ENCODE data around the gene MAP3K10.

MAP3K10 gene

DNA sequence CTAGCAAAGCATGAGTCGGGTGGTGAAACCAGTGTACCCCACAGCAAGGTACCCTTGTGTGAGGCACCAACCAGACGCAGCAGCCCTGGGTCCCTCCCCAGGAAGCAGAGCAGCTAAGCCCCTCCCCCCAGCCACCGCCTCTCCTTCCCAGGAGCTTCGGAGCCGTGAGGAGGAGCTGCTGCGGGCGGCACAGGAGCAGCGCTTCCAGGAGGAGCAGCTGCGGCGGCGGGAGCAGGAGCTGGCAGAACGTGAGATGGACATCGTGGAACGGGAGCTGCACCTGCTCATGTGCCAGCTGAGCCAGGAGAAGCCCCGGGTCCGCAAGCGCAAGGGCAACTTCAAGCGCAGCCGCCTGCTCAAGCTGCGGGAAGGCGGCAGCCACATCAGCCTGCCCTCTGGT lies 14.5 kb downstream of the MAP3K10 start:
- Histone ChIP-seq H3K27ac (ENCODE audit: low read depth, low read length) (no peak overlapping the region), H3K9ac (ENCODE audit: low read depth, low read length) (no peak overlapping the region), H3K27me3 (ENCODE audit: insufficient read depth, low read length) (no peaks in the 10 kb centered on the region), H3K4me3 (ENCODE audit: low read length) (no peak overlapping the region), H3K4me1 (ENCODE audit: insufficient read depth, low read length) (no peaks in the 10 kb centered on the region), H3K36me3 (ENCODE audit: insufficient read depth, low read length) (peaks cover 13% of the 10 kb centered on the region), H3K9me3 (ENCODE audit: insufficient read depth, low read depth, low read length) (no peaks in the 10 kb centered on the region)
- WGBS = 87% methylated on average over 21 of the region's 21 CpGs

GRCh38 chr19:40208602-40209001 lies 17.4 kb downstream of the MAP3K10 start:
- no peak overlapping the region for H3K4me3 ChIP-seq (ENCODE audit: low read length)
- 91% methylated on average over 4 of the region's 5 CpGs for WGBS
- H3K27me3 ChIP-seq (ENCODE audit: insufficient read depth, low read length) = no peaks in the 10 kb centered on the region
- H3K9ac ChIP-seq (ENCODE audit: low read depth, low read length) = no peak overlapping the region
- H3K9me3 ChIP-seq (ENCODE audit: insufficient read depth, low read depth, low read length) = no peaks in the 10 kb centered on the region
- no peak overlapping the region for H3K27ac ChIP-seq (ENCODE audit: low read depth, low read length)
- H3K36me3 ChIP-seq (ENCODE audit: insufficient read depth, low read length) = 0 out of 2 replicates have a peak, but pooled peaks cover 5% of the 10 kb centered on the region
- no peaks in the 10 kb centered on the region for H3K4me1 ChIP-seq (ENCODE audit: insufficient read depth, low read length)

DNA sequence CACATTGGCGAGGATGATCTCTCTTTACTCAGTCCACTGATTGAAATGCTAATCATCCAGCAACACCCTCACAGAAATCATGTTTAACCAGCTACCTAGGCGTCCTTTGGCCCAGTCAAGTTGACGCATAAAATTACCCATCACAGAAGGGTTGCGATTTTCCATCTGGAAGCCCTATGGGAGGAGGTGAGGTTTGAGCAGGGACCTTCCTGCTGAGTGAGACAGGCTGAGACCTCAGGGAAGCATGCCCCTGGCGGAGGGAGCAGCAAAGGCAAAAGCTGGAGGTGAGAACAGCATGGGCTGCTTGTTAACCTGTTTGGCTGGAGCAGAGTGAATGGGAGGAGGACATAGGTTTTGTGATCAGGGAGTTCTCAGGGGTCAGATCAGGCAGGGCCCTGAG lies 19.7 kb downstream of the MAP3K10 start:
- H3K27me3 ChIP-seq (ENCODE audit: insufficient read depth, low read length) = no peaks in the 10 kb centered on the region
- 36% methylated on average over 5 of the region's 5 CpGs for WGBS
- no peak overlapping the region for H3K9ac ChIP-seq (ENCODE audit: low read depth, low read length)
- H3K4me1 ChIP-seq (ENCODE audit: insufficient read depth, low read length) = no peaks in the 10 kb centered on the region
- 0 out of 2 replicates have a peak, but pooled peaks cover 5% of the 10 kb centered on the region for H3K36me3 ChIP-seq (ENCODE audit: insufficient read depth, low read length)
- H3K9me3 ChIP-seq (ENCODE audit: insufficient read depth, low read depth, low read length) = no peaks in the 10 kb centered on the region
- no peak overlapping the region; the same call in 1 of the 2 replicates for H3K27ac ChIP-seq (ENCODE audit: low read depth, low read length)
- no peak overlapping the region for H3K4me3 ChIP-seq (ENCODE audit: low read length)

DNA sequence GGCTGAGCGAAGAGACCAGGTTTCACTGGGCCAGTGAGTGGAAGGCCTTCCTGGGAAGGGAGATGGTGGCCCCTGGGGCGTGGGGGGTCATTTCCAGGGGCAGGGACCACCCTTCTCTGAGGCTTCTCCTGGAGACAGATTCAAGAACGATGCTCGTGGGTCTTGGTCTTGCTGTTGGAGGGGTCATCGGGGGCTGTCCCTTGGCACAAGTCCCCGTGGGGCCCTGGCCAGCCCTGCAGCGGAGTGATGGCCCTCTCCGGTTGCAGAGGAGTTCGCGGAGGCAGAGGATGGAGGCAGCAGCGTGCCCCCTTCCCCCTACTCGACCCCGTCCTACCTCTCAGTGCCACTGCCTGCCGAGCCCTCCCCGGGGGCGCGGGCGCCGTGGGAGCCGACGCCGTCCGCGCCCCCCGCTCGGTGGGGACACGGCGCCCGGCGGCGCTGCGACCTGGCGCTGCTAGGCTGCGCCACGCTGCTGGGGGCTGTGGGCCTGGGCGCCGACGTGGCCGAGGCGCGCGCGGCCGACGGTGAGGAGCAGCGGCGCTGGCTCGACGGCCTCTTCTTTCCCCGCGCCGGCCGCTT lies 22.1 kb downstream of the MAP3K10 start:
- H3K4me3 ChIP-seq (ENCODE audit: low read length) = no peak overlapping the region
- H3K27ac ChIP-seq (ENCODE audit: low read depth, low read length) = no peak overlapping the region
- 94% methylated on average over 53 of the region's 53 CpGs for WGBS
- H3K36me3 ChIP-seq (ENCODE audit: insufficient read depth, low read length) = 0 out of 2 replicates have a peak, but pooled peaks cover 5% of the 10 kb centered on the region
- no peaks in the 10 kb centered on the region for H3K9me3 ChIP-seq (ENCODE audit: insufficient read depth, low read depth, low read length)
- H3K9ac ChIP-seq (ENCODE audit: low read depth, low read length) = no peak overlapping the region
- no peaks in the 10 kb centered on the region for H3K4me1 ChIP-seq (ENCODE audit: insufficient read depth, low read length)
- H3K27me3 ChIP-seq (ENCODE audit: insufficient read depth, low read length) = peaks cover 17% of the 10 kb centered on the region

- H3K36me3 ChIP-seq (ENCODE audit: insufficient read depth, low read length) = 0 out of 2 replicates have a peak, but pooled peaks cover under 1% of the 10 kb centered on the region
- H3K4me3 ChIP-seq (ENCODE audit: low read length) = no peak overlapping the region
- H3K27me3 ChIP-seq (ENCODE audit: insufficient read depth, low read length) = peaks cover 22% of the 10 kb centered on the region
- 95% methylated on average over 50 of the region's 50 CpGs for WGBS
- no peaks in the 10 kb centered on the region for H3K9me3 ChIP-seq (ENCODE audit: insufficient read depth, low read depth, low read length)
- no peaks in the 10 kb centered on the region for H3K4me1 ChIP-seq (ENCODE audit: insufficient read depth, low read length)
- no peak overlapping the region for H3K9ac ChIP-seq (ENCODE audit: low read depth, low read length)
- H3K27ac ChIP-seq (ENCODE audit: low read depth, low read length) = no peak overlapping the region
These were observed 22.8 kb downstream of the MAP3K10 start for GRCh38 chr19:40213882-40214570.

DNA sequence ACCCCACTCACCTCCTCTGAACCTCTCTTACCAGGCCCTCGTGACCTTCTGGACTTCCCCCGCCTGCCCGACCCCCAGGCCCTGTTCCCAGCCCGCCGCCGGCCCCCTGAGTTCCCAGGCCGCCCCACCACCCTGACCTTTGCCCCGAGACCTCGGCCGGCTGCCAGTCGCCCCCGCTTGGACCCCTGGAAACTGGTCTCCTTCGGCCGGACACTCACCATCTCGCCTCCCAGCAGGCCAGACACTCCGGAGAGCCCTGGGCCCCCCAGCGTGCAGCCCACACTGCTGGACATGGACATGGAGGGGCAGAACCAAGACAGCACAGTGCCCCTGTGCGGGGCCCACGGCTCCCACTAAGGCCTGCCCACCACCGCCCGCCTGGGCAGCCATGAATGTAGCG lies 23.7 kb downstream of the MAP3K10 start:
- Histone ChIP-seq H3K27me3 (ENCODE audit: insufficient read depth, low read length) (peaks cover 31% of the 10 kb centered on the region), H3K4me1 (ENCODE audit: insufficient read depth, low read length) (no peaks in the 10 kb centered on the region), H3K4me3 (ENCODE audit: low read length) (no peak overlapping the region), H3K36me3 (ENCODE audit: insufficient read depth, low read length) (no peaks in the 10 kb centered on the region), H3K27ac (ENCODE audit: low read depth, low read length) (no peak overlapping the region), H3K9me3 (ENCODE audit: insufficient read depth, low read depth, low read length) (no peaks in the 10 kb centered on the region), H3K9ac (ENCODE audit: low read depth, low read length) (no peak overlapping the region)
- WGBS = 95% methylated on average over 22 of the region's 22 CpGs

DNA sequence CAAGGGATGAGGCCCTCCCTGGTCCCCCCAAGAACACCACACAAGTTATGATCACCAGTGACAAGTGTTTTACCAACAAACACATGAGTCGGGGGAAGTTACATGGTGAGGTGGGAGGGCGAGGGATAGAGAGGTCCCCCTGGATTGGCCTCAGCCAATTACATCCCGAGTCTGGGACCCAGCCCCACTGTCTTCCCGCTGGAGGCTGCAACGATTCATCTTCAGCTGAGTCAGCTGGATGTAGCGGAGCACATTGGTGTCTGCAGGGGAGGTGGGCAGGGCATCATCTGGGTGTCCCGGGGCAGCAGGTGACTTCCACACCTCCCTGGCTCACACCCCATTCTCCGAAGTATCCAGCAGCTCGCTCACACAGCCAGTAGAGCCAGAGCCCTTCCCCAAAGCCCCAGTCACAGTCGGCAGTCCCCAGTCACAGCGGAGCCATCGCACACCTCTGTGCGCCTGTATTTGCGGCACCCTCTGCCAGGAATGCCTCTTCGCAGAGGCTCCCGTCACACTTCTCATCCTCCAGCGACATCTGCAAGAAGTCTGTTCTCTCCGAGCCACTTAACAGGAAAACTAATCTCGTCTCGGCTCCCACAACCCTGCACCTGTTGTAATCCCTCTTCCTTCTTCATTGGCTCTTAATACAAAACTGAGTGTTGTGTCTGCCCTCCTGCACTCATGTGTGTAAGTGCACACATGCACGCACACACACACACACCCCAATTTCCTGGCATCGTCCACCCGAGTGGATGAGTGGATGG lies 25.0 kb downstream of the MAP3K10 start:
- Histone ChIP-seq H3K4me3 (ENCODE audit: low read length) (no peak overlapping the region), H3K27me3 (ENCODE audit: insufficient read depth, low read length) (peaks cover 40% of the 10 kb centered on the region)

GRCh38 chr19:40216777-40217026 lies 25.5 kb downstream of the MAP3K10 start:
- Histone ChIP-seq H3K4me1 (ENCODE audit: insufficient read depth, low read length) (no peaks in the 10 kb centered on the region), H3K27me3 (ENCODE audit: insufficient read depth, low read length) (peaks cover 40% of the 10 kb centered on the region), H3K9ac (ENCODE audit: low read depth, low read length) (no peak overlapping the region), H3K36me3 (ENCODE audit: insufficient read depth, low read length) (no peaks in the 10 kb centered on the region), H3K9me3 (ENCODE audit: insufficient read depth, low read depth, low read length) (no peaks in the 10 kb centered on the region), H3K4me3 (ENCODE audit: low read length) (peak overlapping the region; percentile 19; the same call in 1 of the 2 replicates), H3K27ac (ENCODE audit: low read depth, low read length) (no peak overlapping the region)
- WGBS = 84% methylated on average over 9 of the region's 9 CpGs

More for the DNA sequence above, 25.0 kb downstream of the MAP3K10 start:
- no peak overlapping the region for H3K27ac ChIP-seq (ENCODE audit: low read depth, low read length)
- H3K9me3 ChIP-seq (ENCODE audit: insufficient read depth, low read depth, low read length) = no peaks in the 10 kb centered on the region
- H3K4me1 ChIP-seq (ENCODE audit: insufficient read depth, low read length) = no peaks in the 10 kb centered on the region
- H3K9ac ChIP-seq (ENCODE audit: low read depth, low read length) = no peak overlapping the region
- 85% methylated on average over 23 of the region's 23 CpGs for WGBS
- no peaks in the 10 kb centered on the region for H3K36me3 ChIP-seq (ENCODE audit: insufficient read depth, low read length)

GRCh38 chr19:40217027-40217810 lies 26.0 kb downstream of the MAP3K10 start:
- Histone ChIP-seq H3K27ac (ENCODE audit: low read depth, low read length) (no peak overlapping the region), H3K27me3 (ENCODE audit: insufficient read depth, low read length) (peaks cover 40% of the 10 kb centered on the region), H3K4me3 (ENCODE audit: low read length) (peak overlapping the region; percentile 19; the same call in 1 of the 2 replicates), H3K4me1 (ENCODE audit: insufficient read depth, low read length) (no peaks in the 10 kb centered on the region), H3K9me3 (ENCODE audit: insufficient read depth, low read depth, low read length) (no peaks in the 10 kb centered on the region), H3K9ac (ENCODE audit: low read depth, low read length) (no peak overlapping the region), H3K36me3 (ENCODE audit: insufficient read depth, low read length) (no peaks in the 10 kb centered on the region)
- 57% methylated on average over 54 of the region's 54 CpGs for WGBS

- H3K9ac ChIP-seq (ENCODE audit: low read depth, low read length) = no peak within 1 kb of the TSS
- WGBS = 7% methylated on average over 75 of the region's 75 CpGs
- no peaks in the 10 kb centered on the region for H3K9me3 ChIP-seq (ENCODE audit: insufficient read depth, low read depth, low read length)
- no peaks in the 10 kb centered on the region for H3K4me1 ChIP-seq (ENCODE audit: insufficient read depth, low read length)
- H3K27me3 ChIP-seq (ENCODE audit: insufficient read depth, low read length) = peaks cover 40% of the 10 kb centered on the region
- H3K4me3 ChIP-seq (ENCODE audit: low read length) = peak within 1 kb of the TSS; percentile 19; the same call in 1 of the 2 replicates
- H3K36me3 ChIP-seq (ENCODE audit: insufficient read depth, low read length) = no peaks in the 10 kb centered on the region
- no peak within 1 kb of the TSS for H3K27ac ChIP-seq (ENCODE audit: low read depth, low read length)
These were observed 27.0 kb downstream of the MAP3K10 start, which contains the start of gene TTC9B for GRCh38 chr19:40217934-40218890. Gene TTC9B, minus strand, starts transcription at chr19:40218384. Its CDS starts 3 bp downstream, at chr19:40218381.

Data from HUES64 (cell line).